Endometrial microvascular endothelial cells (primary cell): ENCODE measurements around the gene HOXD12. TPM values are rescaled to one million over a fixed set of nuclear protein-coding genes. Genes with fewer than 3 reads are reported as not detected.

Source experiments
- in situ Hi-C: cut with HindIII; loops from 2 replicates; pipeline ENCODE4 v1.10.0; 2017; ENCODE audit warnings: low sequenced_read_pairs, low pct_unique_long_range_greater_than_20kb; ENCODE audit errors: inconsistent ontology term
- total RNA-seq: library from RNA; depleted of rRNA; stranded (reverse); fragments of >200 nt; gene quantifications from one replicate; pipeline ENCODE4 v1.2.3, GENCODE V29; 2015; ENCODE audit errors: inconsistent ontology term

Gene HOXD12
- total RNA-seq = not detected

GRCh38 chr2:176099728-176100546 is at the start of gene HOXD12:
Gene HOXD12, plus strand, starts transcription at chr2:176099795. Its CDS starts 7 bp downstream, at chr2:176099802.
- in situ Hi-C loops = no loop called here

- in situ Hi-C loops = no loop called here
These were observed 43.2 kb upstream of the HOXD12 start for GRCh38 chr2:176056406-176056805.

- in situ Hi-C loops = no loop called here
These were observed 35.6 kb upstream of the HOXD12 start for GRCh38 chr2:176063958-176064357.

- in situ Hi-C loops = no loop called here
These were observed 32.7 kb upstream of the HOXD12 start for GRCh38 chr2:176066645-176067588.

GRCh38 chr2:176067589-176068418 is 31.8 kb upstream of the HOXD12 start:
- in situ Hi-C loops = no loop called here

GRCh38 chr2:176068419-176068832 is 31.2 kb upstream of the HOXD12 start:
- in situ Hi-C loops = no loop called here

- in situ Hi-C loops = no loop called here
These were observed 28.0 kb upstream of the HOXD12 start for GRCh38 chr2:176071330-176072291.

- in situ Hi-C loops = no loop called here
These were observed 27.3 kb upstream of the HOXD12 start for GRCh38 chr2:176072292-176072669.

- in situ Hi-C loops = no loop called here
These were observed 26.4 kb upstream of the HOXD12 start for GRCh38 chr2:176072951-176073904.

- in situ Hi-C loops = no loop called here
These were observed 24.6 kb upstream of the HOXD12 start for GRCh38 chr2:176074919-176075425.

GRCh38 chr2:176075481-176075880 is 24.1 kb upstream of the HOXD12 start:
- in situ Hi-C loops = no loop called here

- in situ Hi-C loops = no loop called here
These were observed 23.5 kb upstream of the HOXD12 start for GRCh38 chr2:176076063-176076462.

- in situ Hi-C loops = no loop called here
These were observed 22.8 kb upstream of the HOXD12 start for GRCh38 chr2:176076796-176077195.

- in situ Hi-C loops = no loop called here
These were observed 20.9 kb upstream of the HOXD12 start for GRCh38 chr2:176078541-176079284.

- in situ Hi-C loops = no loop called here
These were observed 20.2 kb upstream of the HOXD12 start for GRCh38 chr2:176079285-176079830.
